GM18907 (cell line): Measurements from ENCODE around the gene MFAP4.
A peak's percentile ranks its signal among the peaks of the same experiment; 100 is the strongest.

ENCODE experiments used
- ATAC-seq: cut with Tn5 transposase; IDR thresholded peaks from one replicate; pipeline ENCODE4 v1.9.1; 2021; ENCODE audit warnings: mild to moderate bottlenecking, moderate library complexity; ENCODE audit not compliant: unreplicated experiment

Gene MFAP4

GRCh38 chr17:19372011-19372370 lies 15.0 kb downstream of the MFAP4 start:
- no peak for ATAC-seq

GRCh38 chr17:19371259-19372010 lies 15.6 kb downstream of the MFAP4 start:
- no peak for ATAC-seq

GRCh38 chr17:19370493-19370960 lies 16.5 kb downstream of the MFAP4 start:
- ATAC-seq: peak; percentile 60

GRCh38 chr17:19369846-19370492 lies 17.0 kb downstream of the MFAP4 start:
- no peak for ATAC-seq

- no peak for ATAC-seq
Observed at GRCh38 chr17:19369107-19369778, 17.7 kb downstream of the MFAP4 start.

- no peak for ATAC-seq
Observed at GRCh38 chr17:19368229-19368628, 18.8 kb downstream of the MFAP4 start.

GRCh38 chr17:19366637-19366972 lies 20.4 kb downstream of the MFAP4 start:
- ATAC-seq: no peak

GRCh38 chr17:19365833-19366636 lies 21.0 kb downstream of the MFAP4 start:
- ATAC-seq: no peak

GRCh38 chr17:19365499-19365817 lies 21.5 kb downstream of the MFAP4 start:
- no peak for ATAC-seq

- no peak for ATAC-seq
Observed at GRCh38 chr17:19364699-19365498, 22.1 kb downstream of the MFAP4 start.

- ATAC-seq: no peak
Observed at GRCh38 chr17:19363460-19364035, 23.4 kb downstream of the MFAP4 start.

- no peak for ATAC-seq
Observed at GRCh38 chr17:19363114-19363438, 23.9 kb downstream of the MFAP4 start.

GRCh38 chr17:19362277-19363113 lies 24.5 kb downstream of the MFAP4 start, which contains the start of gene B9D1:
TSS of gene B9D1 (minus strand) at chr17:19362723. CDS start at chr17:19362569, 154 bp downstream.
- peak; percentile 77 for ATAC-seq

- ATAC-seq: no peak
Observed at GRCh38 chr17:19361944-19362276, 25.1 kb downstream of the MFAP4 start.

GRCh38 chr17:19361326-19361725 lies 25.7 kb downstream of the MFAP4 start:
- ATAC-seq: no peak

- no peak for ATAC-seq
Observed at GRCh38 chr17:19360772-19361171, 26.2 kb downstream of the MFAP4 start.

GRCh38 chr17:19359856-19360255 lies 27.1 kb downstream of the MFAP4 start:
- no peak for ATAC-seq

- no peak for ATAC-seq
Observed at GRCh38 chr17:19359151-19359550, 27.8 kb downstream of the MFAP4 start.

GRCh38 chr17:19357761-19358160 lies 29.2 kb downstream of the MFAP4 start:
- no peak for ATAC-seq
